ENCODE results near the gene MROH7.

The MROH7 gene

GRCh38 chr1:54599211-54599823 is 42.3 kb upstream of the MROH7 start:
- in situ Hi-C loops (cut with MboI; ENCODE audit: low sequenced_read_pairs, unreplicated experiment), result no loop called here
- no peak for DNase-seq (ENCODE audit: low spot score)
- no peak for TF ChIP-seq CTCF (IDR thresholded peaks at IDR 0.05; ENCODE audit: borderline replicate concordance, control extremely low read depth, extremely low read depth, insufficient read depth, missing control alignments)

- in situ Hi-C loops (cut with MboI; ENCODE audit: low sequenced_read_pairs, unreplicated experiment), result no loop called here
- no peak for TF ChIP-seq CTCF (IDR thresholded peaks at IDR 0.05; ENCODE audit: borderline replicate concordance, control extremely low read depth, extremely low read depth, insufficient read depth, missing control alignments)
- no peak for DNase-seq (ENCODE audit: low spot score)
Measured at GRCh38 chr1:54600947-54601721, 40.5 kb upstream of the MROH7 start.

GRCh38 chr1:54601730-54602129 is 39.9 kb upstream of the MROH7 start:
- DNase-seq (ENCODE audit: low spot score), result no peak
- in situ Hi-C loops (cut with MboI; ENCODE audit: low sequenced_read_pairs, unreplicated experiment), result no loop called here
- no peak for TF ChIP-seq CTCF (IDR thresholded peaks at IDR 0.05; ENCODE audit: borderline replicate concordance, control extremely low read depth, extremely low read depth, insufficient read depth, missing control alignments)

GRCh38 chr1:54602554-54602953 is 39.0 kb upstream of the MROH7 start:
- DNase-seq (ENCODE audit: low spot score), result no peak
- TF ChIP-seq CTCF (IDR thresholded peaks at IDR 0.05; ENCODE audit: borderline replicate concordance, control extremely low read depth, extremely low read depth, insufficient read depth, missing control alignments), result no peak
- in situ Hi-C loops (cut with MboI; ENCODE audit: low sequenced_read_pairs, unreplicated experiment), result no loop called here

GRCh38 chr1:54603241-54603640 is 38.3 kb upstream of the MROH7 start:
- no peak for DNase-seq (ENCODE audit: low spot score)
- in situ Hi-C loops (cut with MboI; ENCODE audit: low sequenced_read_pairs, unreplicated experiment), result no loop called here
- no peak for TF ChIP-seq CTCF (IDR thresholded peaks at IDR 0.05; ENCODE audit: borderline replicate concordance, control extremely low read depth, extremely low read depth, insufficient read depth, missing control alignments)

- TF ChIP-seq CTCF (IDR thresholded peaks at IDR 0.05; ENCODE audit: borderline replicate concordance, control extremely low read depth, extremely low read depth, insufficient read depth, missing control alignments), result no peak
- in situ Hi-C loops (cut with MboI; ENCODE audit: low sequenced_read_pairs, unreplicated experiment), result no loop called here
- DNase-seq (ENCODE audit: low spot score), result no peak
Measured at GRCh38 chr1:54604051-54604450, 37.5 kb upstream of the MROH7 start.
